HEK293 (cell line): ENCODE data around the gene BRD3.
A peak's percentile ranks its signal among the peaks of the same experiment; 100 is the strongest.

Experiments
- GLI2 ChIP-seq: fragments of 450-650 bp; formaldehyde crosslinking; IDR thresholded peaks from 2 replicates; pipeline ENCODE4; 2017; ENCODE audit warnings: missing biosample characterization, missing genetic modification characterization, low read depth, borderline replicate concordance
- GLIS2 ChIP-seq: fragments of 450-650 bp; formaldehyde crosslinking; IDR thresholded peaks from 2 replicates; pipeline ENCODE4 v1.5.1; 2016; ENCODE audit warnings: missing biosample characterization, missing genetic modification characterization
- HOXC10 ChIP-seq: sonication (generic); formaldehyde crosslinking; IDR thresholded peaks from 2 replicates; pipeline ENCODE4 v1.8.1; 2023; ENCODE audit warnings: mild to moderate bottlenecking, missing genetic modification reagents
- IKZF3 ChIP-seq: fragments of 450-650 bp; IDR thresholded peaks from 2 replicates; pipeline ENCODE4 v1.5.0; 2018; ENCODE audit warnings: missing biosample characterization, mild to moderate bottlenecking, missing genetic modification characterization, moderate library complexity
- KLF10 ChIP-seq: fragments of 450-650 bp; IDR thresholded peaks from 2 replicates; pipeline ENCODE4 v1.5.1; 2018; ENCODE audit warnings: missing biosample characterization, mild to moderate bottlenecking, missing genetic modification characterization
- KLF17 ChIP-seq: fragments of 450-650 bp; formaldehyde crosslinking; IDR thresholded peaks from 2 replicates; pipeline ENCODE4 v1.5.1; 2016; ENCODE audit warnings: missing biosample characterization, missing genetic modification characterization
- PRDM10 ChIP-seq: fragments of 450-650 bp; formaldehyde crosslinking; IDR thresholded peaks from 2 replicates; pipeline ENCODE4 v1.5.1; 2016; ENCODE audit warnings: missing biosample characterization, missing genetic modification characterization
- SP2 ChIP-seq: fragments of 450-650 bp; formaldehyde crosslinking; IDR thresholded peaks from 2 replicates; pipeline ENCODE4 v1.5.1; 2016; ENCODE audit warnings: missing biosample characterization, missing genetic modification characterization
- SP3 ChIP-seq: fragments of 450-650 bp; formaldehyde crosslinking; IDR thresholded peaks from 2 replicates; pipeline ENCODE4 v1.5.1; 2016; ENCODE audit warnings: missing biosample characterization, missing genetic modification characterization
- SP7 ChIP-seq: fragments of 450-650 bp; formaldehyde crosslinking; IDR thresholded peaks from 2 replicates; pipeline ENCODE4 v1.5.1; 2016; ENCODE audit warnings: missing biosample characterization, missing genetic modification characterization
- ZBTB17 ChIP-seq: fragments of 450-650 bp; formaldehyde crosslinking; IDR thresholded peaks from 2 replicates; pipeline ENCODE4 v1.5.1; 2016; ENCODE audit warnings: missing biosample characterization, missing genetic modification characterization
- ZBTB8A ChIP-seq: fragments of 450-650 bp; formaldehyde crosslinking; IDR thresholded peaks from 2 replicates; pipeline ENCODE4 v1.5.1; 2016; ENCODE audit warnings: missing biosample characterization, missing genetic modification characterization
- ZNF175 ChIP-seq: fragments of 450-650 bp; formaldehyde crosslinking; IDR thresholded peaks from 2 replicates; pipeline ENCODE4 v1.5.1; 2016; ENCODE audit warnings: missing biosample characterization, missing genetic modification characterization
- ZNF184 ChIP-seq: fragments of 450-650 bp; IDR thresholded peaks from 2 replicates; pipeline ENCODE4 v1.5.1; 2018; ENCODE audit warnings: missing biosample characterization, mild to moderate bottlenecking, missing genetic modification characterization
- ZNF2 ChIP-seq: fragments of 450-650 bp; formaldehyde crosslinking; IDR thresholded peaks from 2 replicates; pipeline ENCODE4 v1.5.1; 2016; ENCODE audit warnings: missing biosample characterization, missing genetic modification characterization
- ZNF202 ChIP-seq: fragments of 450-650 bp; formaldehyde crosslinking; IDR thresholded peaks from 2 replicates; pipeline ENCODE4 v1.5.1; 2016; ENCODE audit warnings: missing biosample characterization, missing genetic modification characterization, borderline replicate concordance
- ZNF416 ChIP-seq: fragments of 450-650 bp; formaldehyde crosslinking; IDR thresholded peaks from 2 replicates; pipeline ENCODE4 v1.5.1; 2016; ENCODE audit warnings: missing biosample characterization, missing genetic modification characterization
- ZNF449 ChIP-seq: fragments of 450-650 bp; formaldehyde crosslinking; IDR thresholded peaks from 2 replicates; pipeline ENCODE4 v1.5.1; 2017; ENCODE audit warnings: missing biosample characterization, mild to moderate bottlenecking, missing genetic modification characterization, moderate library complexity
- ZNF513 ChIP-seq: fragments of 450-650 bp; IDR thresholded peaks from 2 replicates; pipeline ENCODE4 v1.5.1; 2018; ENCODE audit warnings: missing biosample characterization, missing genetic modification characterization
- ZNF521 ChIP-seq: fragments of 450-650 bp; formaldehyde crosslinking; IDR thresholded peaks from 2 replicates; pipeline ENCODE4 v1.5.1; 2017; ENCODE audit warnings: missing biosample characterization, mild to moderate bottlenecking, missing genetic modification characterization
- ZNF658 ChIP-seq: fragments of 450-650 bp; formaldehyde crosslinking; IDR thresholded peaks from 2 replicates; pipeline ENCODE4; 2016; ENCODE audit warnings: missing biosample characterization, missing genetic modification characterization
- ZNF660 ChIP-seq: fragments of 450-650 bp; IDR thresholded peaks from 2 replicates; pipeline ENCODE4 v1.5.1; 2018; ENCODE audit warnings: missing biosample characterization, mild to moderate bottlenecking, missing genetic modification characterization
- ZNF701 ChIP-seq: fragments of 450-650 bp; formaldehyde crosslinking; IDR thresholded peaks from 2 replicates; pipeline ENCODE4 v1.5.1; 2016; ENCODE audit warnings: missing biosample characterization, missing genetic modification characterization
- ZNF76 ChIP-seq: fragments of 450-650 bp; formaldehyde crosslinking; IDR thresholded peaks from 2 replicates; pipeline ENCODE4; 2016; ENCODE audit warnings: low read depth, missing biosample characterization, missing genetic modification characterization, borderline replicate concordance
- ZNF776 ChIP-seq: fragments of 450-650 bp; formaldehyde crosslinking; IDR thresholded peaks from 2 replicates; pipeline ENCODE4 v1.5.0; 2017; ENCODE audit warnings: missing biosample characterization, missing genetic modification characterization, borderline replicate concordance

Gene BRD3

GRCh38 chr9:133991964-133992779, 75.7 kb downstream of the BRD3 start, which contains the start of gene VAV2 (continued):
- TF ChIP-seq SP7 (0 out of 2 replicates have a peak, but pooled peaks have one; percentile 16), ZNF658 (tag by site-specific recombination) (no peak), ZNF513 (tag by site-specific recombination) (peak; percentile 86), ZBTB17 (tag by site-specific recombination) (peak; percentile 38; the same call in 1 of the 2 replicates), ZNF660 (tag by site-specific recombination) (no peak), SP2 (tag by site-specific recombination) (peak; percentile 39), ZNF776 (tag by site-specific recombination) (no peak), ZNF2 (no peak), ZNF521 (tag by site-specific recombination) (no peak), SP3 (tag by site-specific recombination) (0 out of 2 replicates have a peak, but pooled peaks have one; percentile 35), KLF17 (tag by site-specific recombination) (peak; percentile 24; the same call in 1 of the 2 replicates), ZNF76 (peak; percentile 36; the same call in 1 of the 2 replicates), ZNF184 (no peak), PRDM10 (tag by site-specific recombination) (no peak), KLF10 (no peak), ZNF202 (no peak), ZNF701 (tag by site-specific recombination) (no peak), GLIS2 (tag by site-specific recombination) (peak; percentile 35; the same call in 1 of the 2 replicates), GLI2 (tag by site-specific recombination) (no peak), ZNF449 (tag by site-specific recombination) (peak; percentile 90), IKZF3 (tag by site-specific recombination) (peak; percentile 7; the same call in 1 of the 2 replicates), ZNF175 (tag by site-specific recombination) (no peak), HOXC10 (no peak), ZBTB8A (tag by site-specific recombination) (peak; percentile 75), ZNF416 (no peak)
